MM.1S (cell line): ENCODE data around the gene PPP1R9A.

ENCODE experiments used
- DNase-seq: peaks from one replicate; pipeline ENCODE4 v3.0.0-alpha.2; 2015
- H2AFZ ChIP-seq: fragments of 300-600 bp; sonication (generic); 2 replicates; pipeline ENCODE4 v1.6.0; 2016; ENCODE audit warnings: antibody characterized with exemption, low read length
- H3F3A ChIP-seq: fragments of 300-600 bp; sonication (generic); 2 replicates; pipeline ENCODE4 v1.6.1; 2016; ENCODE audit warnings: mild to moderate bottlenecking, antibody characterized with exemption, low read length, moderate library complexity, mixed read lengths; ENCODE audit not compliant: insufficient read depth
- H3K27ac ChIP-seq: fragments of 300-600 bp; sonication (generic); 2 replicates; pipeline ENCODE4 v1.5.1; 2016; ENCODE audit warnings: mild to moderate bottlenecking, low read length
- H3K27me3 ChIP-seq: fragments of 300-600 bp; sonication (generic); replicated peaks from 2 replicates; pipeline ENCODE4 v1.6.0; 2016; ENCODE audit warnings: low read length; ENCODE audit not compliant: insufficient read depth
- H3K36me3 ChIP-seq: fragments of 300-600 bp; sonication (generic); replicated peaks from 2 replicates; pipeline ENCODE4 v1.6.1; 2016; ENCODE audit warnings: mild to moderate bottlenecking, low read length, mixed read lengths; ENCODE audit not compliant: insufficient read depth
- H3K4me1 ChIP-seq: fragments of 300-600 bp; sonication (generic); 2 replicates; pipeline ENCODE4 v1.6.1; 2016; ENCODE audit warnings: low read length, mixed read lengths
- H3K4me2 ChIP-seq: fragments of 300-600 bp; sonication (generic); 2 replicates; pipeline ENCODE4 v1.6.0; 2016; ENCODE audit warnings: low read depth, low read length
- H3K4me3 ChIP-seq: fragments of 300-600 bp; sonication (generic); 2 replicates; pipeline ENCODE4 v1.5.1; 2016; ENCODE audit warnings: low read length, mixed read lengths
- H3K79me2 ChIP-seq: fragments of 300-600 bp; sonication (generic); 2 replicates; pipeline ENCODE4 v1.6.1; 2016; ENCODE audit warnings: mixed run types, low read length, mixed read lengths
- H3K9ac ChIP-seq: fragments of 300-600 bp; sonication (generic); 2 replicates; pipeline ENCODE4 v1.6.1; 2016; ENCODE audit warnings: low read length, mixed read lengths
- H3K9me2 ChIP-seq: fragments of 300-600 bp; sonication (generic); replicated peaks from 2 replicates; pipeline ENCODE4 v1.6.1; 2016; ENCODE audit warnings: mild to moderate bottlenecking, low read length, mixed read lengths; ENCODE audit not compliant: insufficient read depth
- H3K9me3 ChIP-seq: fragments of 300-600 bp; sonication (generic); replicated peaks from 2 replicates; pipeline ENCODE4 v1.6.1; 2016; ENCODE audit warnings: mild to moderate bottlenecking, low read length, mixed read lengths; ENCODE audit not compliant: insufficient read depth
- H4K20me1 ChIP-seq: fragments of 300-600 bp; sonication (generic); 2 replicates; pipeline ENCODE4 v1.6.1; 2016; ENCODE audit warnings: mild to moderate bottlenecking, low read length, moderate library complexity, mixed read lengths; ENCODE audit not compliant: insufficient read depth
- CTCF ChIP-seq: fragments of 300-600 bp; sonication (generic); IDR thresholded peaks from 2 replicates; pipeline ENCODE4 v1.5.1; 2016; ENCODE audit warnings: antibody characterized with exemption, low read length, mixed read lengths
- EZH2 ChIP-seq: fragments of 300-600 bp; sonication (generic); optimal IDR thresholded peaks from 2 replicates; pipeline ENCODE3; 2017; ENCODE audit warnings: low read depth, mild to moderate bottlenecking, antibody characterized with exemption, low read length, mixed read lengths
- EZH2phosphoT487 ChIP-seq: fragments of 300-600 bp; sonication (generic); IDR thresholded peaks from 2 replicates; pipeline ENCODE4 v1.6.1; 2018; ENCODE audit warnings: antibody characterized with exemption, low read length

PPP1R9A gene

DNA sequence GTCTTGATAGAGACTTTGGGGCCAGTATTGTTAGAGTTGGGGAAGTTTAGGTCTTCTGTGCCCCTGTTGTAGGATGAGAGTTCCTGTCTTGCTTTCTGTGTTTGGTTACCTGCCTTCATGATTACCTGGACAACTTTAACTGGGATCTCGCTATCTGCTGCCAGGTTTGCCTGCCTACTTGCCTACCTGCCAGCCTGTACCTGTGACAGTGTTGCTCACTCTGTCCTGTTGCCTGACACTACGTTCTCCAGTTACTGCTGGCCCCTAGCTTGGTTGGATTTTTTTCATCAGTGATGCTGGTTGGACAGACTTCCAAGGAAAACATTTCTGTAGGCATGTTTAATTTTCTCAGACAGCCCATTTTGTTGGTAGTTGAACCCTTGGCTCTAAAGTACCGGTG lies 48.4 kb downstream of the PPP1R9A start:
- no peak overlapping the region for H2AFZ ChIP-seq

GRCh38 chr7:94957061-94957460 lies 49.7 kb downstream of the PPP1R9A start:
- Histone ChIP-seq H3K9ac (no peak overlapping the region), H3K4me3 (no peak overlapping the region), H3F3A (no peaks in the 10 kb centered on the region), H3K27ac (no peak overlapping the region), H3K79me2 (no peaks in the 10 kb centered on the region), H3K9me2 (no peaks in the 10 kb centered on the region), H3K9me3 (no peaks in the 10 kb centered on the region), H3K36me3 (no peaks in the 10 kb centered on the region), H3K4me2 (no peak overlapping the region), H3K4me1 (no peaks in the 10 kb centered on the region), H3K27me3 (no peaks in the 10 kb centered on the region), H4K20me1 (no peaks in the 10 kb centered on the region), H2AFZ (no peak overlapping the region)
- TF ChIP-seq CTCF (no peak), EZH2phosphoT487 (no peak), EZH2 (no peak)
- no peak for DNase-seq

More for the DNA sequence above, 48.4 kb downstream of the PPP1R9A start:
- DNase-seq = no peak
- Histone ChIP-seq H3K9me3 (no peaks in the 10 kb centered on the region), H3K79me2 (no peaks in the 10 kb centered on the region), H3F3A (no peaks in the 10 kb centered on the region), H3K9ac (no peak overlapping the region), H3K27ac (no peak overlapping the region), H4K20me1 (no peaks in the 10 kb centered on the region), H3K4me2 (no peak overlapping the region), H3K4me1 (no peaks in the 10 kb centered on the region), H3K27me3 (no peaks in the 10 kb centered on the region), H3K36me3 (no peaks in the 10 kb centered on the region), H3K4me3 (no peak overlapping the region), H3K9me2 (no peaks in the 10 kb centered on the region)
- TF ChIP-seq EZH2 (no peak), EZH2phosphoT487 (no peak), CTCF (no peak)

DNA sequence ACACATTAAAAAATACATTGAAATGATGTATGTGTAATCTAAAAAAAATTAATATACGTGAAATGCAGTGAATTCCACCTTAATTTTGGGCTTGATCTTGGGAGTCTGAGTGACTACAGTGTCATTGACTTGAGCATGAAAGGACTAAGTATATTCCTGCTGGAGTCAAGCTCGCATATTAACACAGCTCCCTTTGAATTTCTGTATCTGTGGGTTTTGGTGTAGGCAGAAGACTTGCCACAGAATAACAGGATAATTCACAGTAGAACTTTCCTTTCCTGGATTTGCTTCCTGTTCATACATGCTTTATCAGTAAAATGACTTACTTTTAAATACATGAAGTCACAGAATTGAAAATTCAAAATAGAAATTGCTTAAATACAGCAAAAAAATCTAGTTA lies 55.3 kb downstream of the PPP1R9A start:
- Histone ChIP-seq H3K4me3 (no peak overlapping the region), H3K79me2 (no peaks in the 10 kb centered on the region), H3K9ac (no peak overlapping the region), H3K36me3 (no peaks in the 10 kb centered on the region), H3K9me3 (no peaks in the 10 kb centered on the region), H3F3A (no peaks in the 10 kb centered on the region), H3K4me2 (no peak overlapping the region), H2AFZ (no peak overlapping the region), H3K27me3 (no peaks in the 10 kb centered on the region), H3K9me2 (no peaks in the 10 kb centered on the region), H4K20me1 (no peaks in the 10 kb centered on the region), H3K4me1 (no peaks in the 10 kb centered on the region), H3K27ac (no peak overlapping the region)
- DNase-seq = no peak
- no peak for TF ChIP-seq CTCF
- TF ChIP-seq EZH2 = no peak
